ENCODE data around the gene PLCXD3.

Gene PLCXD3

DNA sequence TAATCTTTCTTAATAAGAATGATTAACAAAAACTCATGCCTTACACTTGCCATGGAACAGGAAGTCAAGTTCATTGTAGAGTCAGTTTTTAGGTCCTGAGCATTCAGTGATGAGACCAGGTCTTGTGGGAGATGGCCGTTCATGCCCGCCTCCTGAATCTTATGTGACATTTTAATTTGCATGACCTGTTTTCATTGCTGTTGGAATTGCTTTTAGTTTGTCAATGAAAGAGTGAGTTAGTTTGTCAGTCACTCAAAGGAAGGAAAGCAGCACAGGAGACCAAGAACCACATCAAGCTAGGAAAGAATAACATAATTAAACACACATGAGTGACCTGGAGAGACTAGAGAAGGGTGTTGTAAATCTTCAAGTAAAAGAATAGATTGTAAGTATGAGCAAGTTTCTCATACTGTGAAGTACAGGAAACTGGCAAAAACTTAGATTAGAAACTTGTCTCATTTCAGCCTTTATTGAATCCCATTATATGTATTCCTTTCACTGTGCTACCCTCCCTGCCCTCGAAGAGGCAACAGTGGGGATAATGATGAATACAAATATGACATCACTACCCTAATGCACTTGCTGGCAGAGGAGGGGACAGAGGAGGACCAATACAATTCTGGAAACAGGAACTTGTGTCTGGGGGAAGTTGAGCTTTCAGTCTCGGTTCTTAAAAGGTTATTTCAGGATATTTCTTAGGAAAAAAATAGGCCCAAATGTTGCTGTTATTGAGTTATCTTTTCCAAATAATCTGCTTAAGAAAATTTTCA, 232.7 kb downstream of the PLCXD3 start:
- DNase-seq, result no peak

DNA sequence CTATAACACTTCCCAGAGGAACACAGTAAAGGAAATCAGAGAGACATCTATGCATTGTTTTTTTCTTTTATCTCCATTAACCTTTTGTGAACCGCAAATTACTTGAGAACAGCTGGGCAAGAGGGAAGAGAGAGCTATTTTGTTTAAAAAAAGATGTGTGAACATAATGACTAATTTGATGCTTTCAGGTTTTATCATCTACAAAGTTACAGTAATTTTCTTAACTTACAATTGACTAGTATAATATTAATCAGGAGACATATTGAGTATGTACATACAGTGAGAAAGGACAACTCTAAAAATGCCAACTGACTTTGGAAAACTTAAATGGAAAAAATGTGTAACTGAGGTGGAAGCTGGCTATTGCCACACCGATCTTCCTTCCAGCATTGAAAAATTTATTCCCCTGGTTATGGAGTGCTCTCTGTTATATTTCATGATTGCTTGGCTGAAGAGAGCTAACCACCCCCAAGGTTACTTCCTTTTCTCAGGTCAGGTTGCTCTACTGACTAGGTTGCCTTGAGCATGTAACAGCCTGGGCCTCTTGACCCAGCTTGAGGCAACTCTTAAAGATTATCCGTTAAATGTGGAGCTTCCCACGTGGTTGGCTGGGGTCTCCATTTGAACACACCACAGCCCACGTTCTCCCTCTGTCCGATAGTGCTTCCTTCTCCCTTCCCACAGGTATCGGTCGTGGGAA, 234.4 kb downstream of the PLCXD3 start:
- DNase-seq, result no peak

DNA sequence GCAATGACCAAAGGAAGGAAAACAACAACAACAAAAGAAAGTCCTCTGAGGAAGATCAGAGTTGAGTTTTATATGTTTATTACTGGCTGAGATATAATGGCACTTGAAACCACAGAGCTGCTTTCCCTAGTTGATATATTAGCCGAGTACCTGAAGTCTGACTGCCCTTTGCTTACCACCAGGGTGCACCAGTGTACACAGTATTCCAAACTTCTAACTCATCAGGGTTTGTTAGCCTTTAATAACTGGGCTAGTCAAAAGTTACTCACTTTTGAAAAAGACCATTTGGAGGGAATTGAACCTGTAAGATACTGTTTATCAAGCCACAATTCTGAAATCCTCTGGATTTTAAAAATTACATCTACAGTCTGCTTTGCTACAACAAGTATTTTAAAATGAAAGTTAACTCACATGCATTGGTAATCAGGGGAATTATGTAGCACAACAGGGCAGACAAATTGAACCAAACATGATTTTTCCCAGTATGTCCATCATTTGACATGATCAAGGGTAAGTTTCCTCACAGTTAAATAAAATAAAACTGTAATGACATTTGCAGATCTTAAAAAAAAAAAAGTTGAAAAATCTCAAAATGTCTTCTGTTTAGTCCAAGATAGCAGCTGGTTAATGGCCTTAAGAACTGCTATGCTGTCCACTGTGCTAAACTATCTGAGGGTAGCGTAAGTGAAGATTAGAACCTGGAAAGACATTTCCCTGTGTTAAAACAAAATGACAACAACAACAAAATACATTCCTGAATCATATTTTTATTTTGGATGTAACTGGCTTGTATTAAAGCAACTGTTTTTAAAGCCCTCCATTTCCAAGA, 239.8 kb downstream of the PLCXD3 start:
- DNase-seq, result no peak

DNA sequence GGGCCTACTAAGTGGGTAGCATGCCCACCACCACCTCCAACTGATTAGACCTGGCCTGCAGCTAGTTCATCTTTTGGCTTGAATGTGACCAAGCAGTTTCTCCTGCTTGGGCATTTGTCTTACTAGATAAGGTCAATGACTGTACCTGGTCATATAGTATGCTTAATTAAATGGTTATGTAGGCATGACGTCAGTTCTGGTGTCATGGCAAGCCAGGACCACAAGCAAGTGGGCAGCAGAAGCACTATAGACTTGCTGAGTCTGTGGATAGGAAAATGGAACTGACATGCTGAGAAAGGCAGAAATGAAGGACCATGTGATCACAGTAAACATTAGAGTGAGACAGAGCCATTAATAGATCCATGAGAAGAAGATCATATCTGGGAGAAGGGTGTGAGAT, 241.5 kb downstream of the PLCXD3 start:
- no peak for DNase-seq

DNA sequence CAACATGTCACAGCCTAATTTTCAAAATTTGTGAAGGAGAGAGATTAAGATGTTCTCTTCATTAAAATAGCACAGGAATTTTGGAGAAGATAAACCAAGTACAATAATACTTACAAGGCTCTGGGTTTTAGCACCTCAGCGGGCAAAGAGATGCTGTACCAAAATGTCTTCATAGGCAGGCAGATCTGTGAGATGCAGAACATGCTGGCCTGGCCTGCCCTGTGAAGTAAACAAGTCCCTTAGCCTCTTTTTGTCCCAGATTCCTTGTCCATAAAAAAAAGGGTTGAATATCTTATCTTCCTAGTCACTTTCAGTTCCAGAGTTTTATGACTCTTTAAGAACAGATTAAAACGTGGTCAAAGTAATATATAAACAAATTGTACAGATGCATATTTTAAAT, 244.0 kb downstream of the PLCXD3 start:
- no peak for DNase-seq

DNA sequence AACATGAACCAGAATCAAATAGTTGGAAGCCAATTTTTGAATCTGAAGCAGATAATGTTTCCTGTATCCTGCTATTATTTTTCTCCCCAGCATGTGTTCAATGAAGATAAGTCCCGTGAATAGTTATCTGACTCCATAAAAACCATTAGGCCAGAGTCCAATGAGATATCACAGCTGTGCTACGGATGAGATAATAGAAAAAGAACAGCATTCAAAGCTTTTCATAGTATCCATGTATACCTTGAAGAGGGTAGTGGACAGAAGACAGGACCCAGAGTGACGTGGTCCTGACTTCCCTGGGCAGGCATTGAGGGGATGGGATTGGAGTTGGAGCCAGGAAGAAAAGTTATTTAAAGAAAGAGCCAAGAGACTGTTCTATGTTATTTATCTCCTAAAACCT, 246.4 kb downstream of the PLCXD3 start:
- no peak for DNase-seq

DNA sequence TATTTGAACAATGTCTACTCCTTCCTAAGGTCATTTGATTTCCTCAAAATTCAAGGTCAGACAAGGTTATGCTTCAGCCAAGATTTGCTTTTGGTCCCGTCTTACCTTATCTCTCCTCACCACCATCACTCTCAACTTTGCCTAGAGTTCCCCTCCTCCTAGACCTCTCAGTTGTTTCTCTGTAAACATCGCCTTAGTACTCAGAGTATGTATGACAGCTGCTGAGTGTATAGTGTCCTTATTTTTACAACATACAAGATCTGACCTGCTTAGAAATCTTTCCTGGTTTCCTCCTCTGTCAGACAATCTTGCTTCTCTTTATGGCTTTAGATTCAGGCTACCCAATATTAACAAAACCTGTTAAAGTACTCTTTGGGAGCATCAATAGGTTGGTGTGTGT, 247.1 kb downstream of the PLCXD3 start:
- no peak for DNase-seq

Measured in activated CD4-positive, alpha-beta T cell treated with anti-CD3 and anti-CD28 coated beads for 1 hour (primary cell).